ENCODE results near the gene C6orf136. TPM values are rescaled to one million over a fixed set of nuclear protein-coding genes. Genes with fewer than 3 reads are reported as not detected.

Gene C6orf136
- total and polyA plus RNA-seq, 9 of the 15 experiments (the other 6 are each of a cell fraction or from before 2014, with no cell fraction given), result 14.1 to 63.1 (median 18.4) TPM

GRCh38 chr6:30615958-30616810 lies 30.7 kb upstream of the C6orf136 start (continued):
- TF ChIP-seq ZC3H8 (IDR thresholded peaks at IDR 0.05) (no peak), KDM5B (IDR thresholded peaks at IDR 0.05; ENCODE audit: insufficient replicate concordance, low read depth, low read length) (peak; percentile 94), AFF4 (CRISPR knock-in tag; IDR thresholded peaks at IDR 0.05) (peak; percentile 97; the same call in 1 of the 2 replicates), C11orf30 (IDR thresholded peaks at IDR 0.05; ENCODE audit: low read depth) (peak; percentile 98), ZNF431 (CRISPR knock-in tag; IDR thresholded peaks at IDR 0.05) (no peak), NR0B1 (IDR thresholded peaks at IDR 0.05; ENCODE audit: partially characterized antibody) (no peak), POLR2G (IDR thresholded peaks at IDR 0.05; ENCODE audit: low read depth, low read length) (no peak), ZNF232 (CRISPR knock-in tag; IDR thresholded peaks at IDR 0.05) (no peak), HBP1 (CRISPR knock-in tag; IDR thresholded peaks at IDR 0.05) (no peak; the same call in 1 of the 2 replicates), SRSF7 (optimal IDR thresholded peaks at IDR 0.05; ENCODE audit: low read depth, low read length) (no peak), ZNF217 (CRISPR knock-in tag; IDR thresholded peaks at IDR 0.05) (no peak), L3MBTL2 (IDR thresholded peaks at IDR 0.05) (no peak), HDAC2 (IDR thresholded peaks at IDR 0.05) (no peak; the same call in 1 of the 2 replicates), ZBTB5 (IDR thresholded peaks at IDR 0.05) (no peak), FOS (IDR thresholded peaks at IDR 0.05; ENCODE audit: extremely low read depth, insufficient read length) (no peak), HSF4 (CRISPR knock-in tag; IDR thresholded peaks at IDR 0.05; ENCODE audit: borderline replicate concordance) (no peak), SP1 (CRISPR knock-in tag; IDR thresholded peaks at IDR 0.05) (peak; percentile 94), ZNF263 (CRISPR knock-in tag; IDR thresholded peaks at IDR 0.05; ENCODE audit: borderline replicate concordance) (no peak), HOXB6 (CRISPR knock-in tag; IDR thresholded peaks at IDR 0.05; ENCODE audit: borderline replicate concordance) (peak; percentile 86)

Data from K562 (cell line).